ENCODE measurements around the gene JMJD6. TPM values are rescaled to one million over a fixed set of nuclear protein-coding genes. Genes with fewer than 3 reads are reported as not detected.

JMJD6 gene
- total RNA-seq, 1 experiment from 2014 or later = 47.6 TPM

DNA sequence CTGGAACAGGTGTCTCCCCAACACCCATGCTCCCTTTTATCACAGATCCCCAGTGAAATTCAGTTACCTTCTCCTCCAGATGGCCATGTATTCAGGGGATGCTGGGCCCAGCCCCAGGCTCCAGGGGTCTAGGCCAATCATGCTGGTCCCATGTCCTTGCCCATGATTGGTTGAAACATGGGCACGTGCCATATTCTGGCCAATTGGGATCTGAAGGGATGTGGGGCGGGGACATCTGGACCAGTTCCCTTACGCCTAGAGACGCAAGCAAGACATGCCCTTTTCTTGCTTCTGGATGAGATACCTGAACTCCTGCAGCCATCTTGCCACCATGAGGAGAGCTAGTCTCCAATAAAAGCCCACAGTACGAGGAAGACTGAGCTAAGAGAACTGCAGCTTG is 51.8 kb downstream of the JMJD6 start:
- no peak overlapping the region for H3K27ac ChIP-seq (ENCODE audit: low read depth, low read length)
- no peak overlapping the region for H3K4me2 ChIP-seq (ENCODE audit: low read length)
- H3K4me3 ChIP-seq (replicated peaks in 1 of 2; ENCODE audit: low read depth in 1 of 2, low read length in 2 of 2) = no peak overlapping the region
- ChIA-PET CTCF (no interaction called here), POLR2A (no interaction called here), RAD21 (ENCODE audit: low non-redundant PET in 1 of 2, low total read pairs in 2 of 2, uncharacterized antibody in 2 of 2, unreplicated experiment in 2 of 2) (no interaction called here)
- H4K20me1 ChIP-seq (ENCODE audit: insufficient read depth) = no peaks in the 10 kb centered on the region
- no peak overlapping the region for H2AFZ ChIP-seq (ENCODE audit: low read depth, low read length, poor library complexity, severe bottlenecking)
- peaks cover 18 to 21% of the 10 kb centered on the region in 2 experiments for H3K4me1 ChIP-seq (ENCODE audit: control insufficient read depth in 1 of 2, insufficient read depth in 2 of 2, low read length in 2 of 2)
- no peaks in the 10 kb centered on the region for H3K27me3 ChIP-seq (ENCODE audit: insufficient read depth, low read length)
- H3K36me3 ChIP-seq (ENCODE audit: control insufficient read depth in 1 of 2, insufficient read depth in 2 of 2, low read length in 2 of 2) = no peaks in the 10 kb centered on the region; a peak in 1 of 4 replicates
- ATAC-seq (no peak), DNase-seq (ENCODE audit: low read depth, low spot score) (no peak)
- H3K79me2 ChIP-seq (ENCODE audit: insufficient read depth, low read length) = no peaks in the 10 kb centered on the region
- no TSS peak for BruUV-seq (replicated peaks)
- no peaks in the 10 kb centered on the region for H3K9me2 ChIP-seq (ENCODE audit: insufficient read depth)
- no peak for TF ChIP-seq SRF (IDR thresholded peaks at IDR 0.05; ENCODE audit: low read depth)
- TF ChIP-seq SP1 (IDR thresholded peaks at IDR 0.05; ENCODE audit: low read depth) = no peak
- TF ChIP-seq, protein P1, sequence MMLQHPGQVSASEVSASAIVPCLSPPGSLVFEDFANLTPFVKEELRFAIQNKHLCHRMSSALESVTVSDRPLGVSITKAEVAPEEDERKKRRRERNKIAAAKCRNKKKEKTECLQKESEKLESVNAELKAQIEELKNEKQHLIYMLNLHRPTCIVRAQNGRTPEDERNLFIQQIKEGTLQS (IDR thresholded peaks at IDR 0.05) = no peak
- TF ChIP-seq CEBPB (IDR thresholded peaks at IDR 0.05; ENCODE audit: low read depth) = no peak
- no peak for TF ChIP-seq EZH2phosphoT487 (IDR thresholded peaks at IDR 0.05; ENCODE audit: borderline replicate concordance)
- TF ChIP-seq EGR1 (IDR thresholded peaks at IDR 0.05; ENCODE audit: low read depth) = no peak
- no peak for TF ChIP-seq ZFX (IDR thresholded peaks at IDR 0.05)
- no peak for TF ChIP-seq TCF7L2 (IDR thresholded peaks at IDR 0.05; ENCODE audit: borderline replicate concordance, extremely low read depth, insufficient read depth, insufficient read length)
- TF ChIP-seq, protein P2, sequence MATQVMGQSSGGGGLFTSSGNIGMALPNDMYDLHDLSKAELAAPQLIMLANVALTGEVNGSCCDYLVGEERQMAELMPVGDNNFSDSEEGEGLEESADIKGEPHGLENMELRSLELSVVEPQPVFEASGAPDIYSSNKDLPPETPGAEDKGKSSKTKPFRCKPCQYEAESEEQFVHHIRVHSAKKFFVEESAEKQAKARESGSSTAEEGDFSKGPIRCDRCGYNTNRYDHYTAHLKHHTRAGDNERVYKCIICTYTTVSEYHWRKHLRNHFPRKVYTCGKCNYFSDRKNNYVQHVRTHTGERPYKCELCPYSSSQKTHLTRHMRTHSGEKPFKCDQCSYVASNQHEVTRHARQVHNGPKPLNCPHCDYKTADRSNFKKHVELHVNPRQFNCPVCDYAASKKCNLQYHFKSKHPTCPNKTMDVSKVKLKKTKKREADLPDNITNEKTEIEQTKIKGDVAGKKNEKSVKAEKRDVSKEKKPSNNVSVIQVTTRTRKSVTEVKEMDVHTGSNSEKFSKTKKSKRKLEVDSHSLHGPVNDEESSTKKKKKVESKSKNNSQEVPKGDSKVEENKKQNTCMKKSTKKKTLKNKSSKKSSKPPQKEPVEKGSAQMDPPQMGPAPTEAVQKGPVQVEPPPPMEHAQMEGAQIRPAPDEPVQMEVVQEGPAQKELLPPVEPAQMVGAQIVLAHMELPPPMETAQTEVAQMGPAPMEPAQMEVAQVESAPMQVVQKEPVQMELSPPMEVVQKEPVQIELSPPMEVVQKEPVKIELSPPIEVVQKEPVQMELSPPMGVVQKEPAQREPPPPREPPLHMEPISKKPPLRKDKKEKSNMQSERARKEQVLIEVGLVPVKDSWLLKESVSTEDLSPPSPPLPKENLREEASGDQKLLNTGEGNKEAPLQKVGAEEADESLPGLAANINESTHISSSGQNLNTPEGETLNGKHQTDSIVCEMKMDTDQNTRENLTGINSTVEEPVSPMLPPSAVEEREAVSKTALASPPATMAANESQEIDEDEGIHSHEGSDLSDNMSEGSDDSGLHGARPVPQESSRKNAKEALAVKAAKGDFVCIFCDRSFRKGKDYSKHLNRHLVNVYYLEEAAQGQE (IDR thresholded peaks at IDR 0.05; ENCODE audit: low read depth) = no peak
- no peak for TF ChIP-seq EZH2 (IDR thresholded peaks at IDR 0.05)
- TF ChIP-seq POLR2AphosphoS5 (IDR thresholded peaks at IDR 0.05; ENCODE audit: low read depth, low read length) = no peak
- no peak for TF ChIP-seq JUND (IDR thresholded peaks at IDR 0.05)
- TF ChIP-seq ELF1 (IDR thresholded peaks at IDR 0.05; ENCODE audit: borderline replicate concordance, low read depth) = no peak
- TF ChIP-seq FOSL1 (IDR thresholded peaks at IDR 0.05; ENCODE audit: low read depth) = no peak
- TF ChIP-seq POLR2A (IDR thresholded peaks at IDR 0.05; ENCODE audit: borderline replicate concordance, extremely low read depth, insufficient read depth, insufficient read length) = no peak
- no peak for TF ChIP-seq CBX3 (IDR thresholded peaks at IDR 0.05; ENCODE audit: low read depth)
- TF ChIP-seq YY1 (IDR thresholded peaks at IDR 0.05; ENCODE audit: extremely low read depth, insufficient replicate concordance, low read depth, low read length) = no peak
- TF ChIP-seq, protein P3, sequence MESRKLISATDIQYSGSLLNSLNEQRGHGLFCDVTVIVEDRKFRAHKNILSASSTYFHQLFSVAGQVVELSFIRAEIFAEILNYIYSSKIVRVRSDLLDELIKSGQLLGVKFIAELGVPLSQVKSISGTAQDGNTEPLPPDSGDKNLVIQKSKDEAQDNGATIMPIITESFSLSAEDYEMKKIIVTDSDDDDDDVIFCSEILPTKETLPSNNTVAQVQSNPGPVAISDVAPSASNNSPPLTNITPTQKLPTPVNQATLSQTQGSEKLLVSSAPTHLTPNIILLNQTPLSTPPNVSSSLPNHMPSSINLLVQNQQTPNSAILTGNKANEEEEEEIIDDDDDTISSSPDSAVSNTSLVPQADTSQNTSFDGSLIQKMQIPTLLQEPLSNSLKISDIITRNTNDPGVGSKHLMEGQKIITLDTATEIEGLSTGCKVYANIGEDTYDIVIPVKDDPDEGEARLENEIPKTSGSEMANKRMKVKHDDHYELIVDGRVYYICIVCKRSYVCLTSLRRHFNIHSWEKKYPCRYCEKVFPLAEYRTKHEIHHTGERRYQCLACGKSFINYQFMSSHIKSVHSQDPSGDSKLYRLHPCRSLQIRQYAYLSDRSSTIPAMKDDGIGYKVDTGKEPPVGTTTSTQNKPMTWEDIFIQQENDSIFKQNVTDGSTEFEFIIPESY (IDR thresholded peaks at IDR 0.05; ENCODE audit: extremely low read depth, insufficient replicate concordance, low read length) = no peak
- TF ChIP-seq SIN3A (IDR thresholded peaks at IDR 0.05; ENCODE audit: low read depth) = no peak
- TF ChIP-seq ZNF274 (IDR thresholded peaks at IDR 0.05; ENCODE audit: low read depth, low read length) = no peak
- intact Hi-C loops (cut with micrococcal nuclease) = no loop called here
- no peak overlapping the region for H3K9ac ChIP-seq (ENCODE audit: low read length)
- no peaks in the 10 kb centered on the region for H3K9me3 ChIP-seq (ENCODE audit: control insufficient read depth in 1 of 2, insufficient read depth in 1 of 2, low read depth in 1 of 2, low read length in 2 of 2)
